Measurements from ENCODE around the gene FASTKD2.

The FASTKD2 gene

GRCh38 chr2:206776432-206776831 lies 11.0 kb downstream of the FASTKD2 start:
- Histone ChIP-seq H3K79me2 (ENCODE audit: insufficient read depth, low read length) (peaks cover 17% of the 10 kb centered on the region; the same call in 1 of the 2 replicates), H3K4me1 (ENCODE audit: insufficient read depth, low read length, severe bottlenecking) (no peaks in the 10 kb centered on the region), H4K20me1 (ENCODE audit: insufficient read depth, low read length) (no peaks in the 10 kb centered on the region), H3K9me2 (ENCODE audit: low read depth, low read length) (no peaks in the 10 kb centered on the region), H3F3A (ENCODE audit: insufficient read depth, low read length) (no peaks in the 10 kb centered on the region), H2AFZ (ENCODE audit: low read length) (no peak overlapping the region), H3K27ac (ENCODE audit: low read depth, low read length, poor library complexity, severe bottlenecking) (no peak overlapping the region), H3K9ac (ENCODE audit: low read length) (no peak overlapping the region), H3K9me3 (ENCODE audit: low read length) (peaks cover 19% of the 10 kb centered on the region), H3K36me3 (ENCODE audit: insufficient read depth, low read length) (peaks cover 96% of the 10 kb centered on the region), H3K4me3 (ENCODE audit: low read depth, low read length, poor library complexity, severe bottlenecking) (no peak overlapping the region), H3K27me3 (ENCODE audit: insufficient read depth, low read length) (no peaks in the 10 kb centered on the region), H3K4me2 (ENCODE audit: low read length) (no peak overlapping the region)
- TF ChIP-seq EZH2 (IDR thresholded peaks at IDR 0.05; ENCODE audit: borderline replicate concordance, low read length) (no peak), CTCF (IDR thresholded peaks at IDR 0.05; ENCODE audit: low read length) (no peak)

GRCh38 chr2:206780671-206781070 lies 15.3 kb downstream of the FASTKD2 start:
- H3K4me1 ChIP-seq (ENCODE audit: insufficient read depth, low read length, severe bottlenecking) = no peaks in the 10 kb centered on the region
- H3K79me2 ChIP-seq (ENCODE audit: insufficient read depth, low read length) = peaks cover 17% of the 10 kb centered on the region; the same call in 1 of the 2 replicates
- no peak overlapping the region for H3K9ac ChIP-seq (ENCODE audit: low read length)
- H2AFZ ChIP-seq (ENCODE audit: low read length) = no peak overlapping the region
- H3K4me2 ChIP-seq (ENCODE audit: low read length) = no peak overlapping the region
- no peak overlapping the region for H3K4me3 ChIP-seq (ENCODE audit: low read depth, low read length, poor library complexity, severe bottlenecking)
- TF ChIP-seq CTCF (IDR thresholded peaks at IDR 0.05; ENCODE audit: low read length) (no peak), EZH2 (IDR thresholded peaks at IDR 0.05; ENCODE audit: borderline replicate concordance, low read length) (no peak)
- H3F3A ChIP-seq (ENCODE audit: insufficient read depth, low read length) = no peaks in the 10 kb centered on the region
- H3K27me3 ChIP-seq (ENCODE audit: insufficient read depth, low read length) = no peaks in the 10 kb centered on the region
- H4K20me1 ChIP-seq (ENCODE audit: insufficient read depth, low read length) = no peaks in the 10 kb centered on the region
- peaks cover 92% of the 10 kb centered on the region for H3K36me3 ChIP-seq (ENCODE audit: insufficient read depth, low read length)
- no peaks in the 10 kb centered on the region for H3K9me2 ChIP-seq (ENCODE audit: low read depth, low read length)
- H3K27ac ChIP-seq (ENCODE audit: low read depth, low read length, poor library complexity, severe bottlenecking) = no peak overlapping the region
- peaks cover 16% of the 10 kb centered on the region for H3K9me3 ChIP-seq (ENCODE audit: low read length)

GRCh38 chr2:206783718-206784117 lies 18.3 kb downstream of the FASTKD2 start:
- no peaks in the 10 kb centered on the region for H3K27me3 ChIP-seq (ENCODE audit: insufficient read depth, low read length)
- H2AFZ ChIP-seq (ENCODE audit: low read length) = no peak overlapping the region
- no peaks in the 10 kb centered on the region for H3F3A ChIP-seq (ENCODE audit: insufficient read depth, low read length)
- no peak overlapping the region for H3K27ac ChIP-seq (ENCODE audit: low read depth, low read length, poor library complexity, severe bottlenecking)
- H3K4me2 ChIP-seq (ENCODE audit: low read length) = no peak overlapping the region
- H3K9me3 ChIP-seq (ENCODE audit: low read length) = peaks cover 6% of the 10 kb centered on the region; the same call in 1 of the 2 replicates
- H3K4me1 ChIP-seq (ENCODE audit: insufficient read depth, low read length, severe bottlenecking) = no peaks in the 10 kb centered on the region
- no peak overlapping the region for H3K4me3 ChIP-seq (ENCODE audit: low read depth, low read length, poor library complexity, severe bottlenecking)
- H3K9me2 ChIP-seq (ENCODE audit: low read depth, low read length) = no peaks in the 10 kb centered on the region
- TF ChIP-seq CTCF (IDR thresholded peaks at IDR 0.05; ENCODE audit: low read length) (peak; percentile 26; the same call in 1 of the 2 replicates), EZH2 (IDR thresholded peaks at IDR 0.05; ENCODE audit: borderline replicate concordance, low read length) (no peak)
- no peaks in the 10 kb centered on the region for H4K20me1 ChIP-seq (ENCODE audit: insufficient read depth, low read length)
- peaks cover 89% of the 10 kb centered on the region for H3K36me3 ChIP-seq (ENCODE audit: insufficient read depth, low read length)
- H3K9ac ChIP-seq (ENCODE audit: low read length) = no peak overlapping the region
- no peaks in the 10 kb centered on the region for H3K79me2 ChIP-seq (ENCODE audit: insufficient read depth, low read length)

Data from OCI-LY1 (cell line).